Uterus (tissue), 4 donors: Measurements from ENCODE around the gene AK1. TPM values are rescaled to one million over a fixed set of nuclear protein-coding genes. Genes with fewer than 3 reads are reported as not detected.

ENCODE experiments used
- DNase-seq, 2 donors: peaks; one replicate each; pipeline ENCODE4 v3.0.0-alpha.2; 2019 to 2020
- H3K27ac ChIP-seq, 2 donors: fragments of 200-600 bp; sonication (generic); 1 replicate in 1 of 2; 2 replicates in 1 of 2; pipeline ENCODE4 v1.5.1; 2016 to 2018
- H3K27me3 ChIP-seq, 2 donors: fragments of 200-600 bp; sonication (generic); one replicate each; pipeline ENCODE4 v1.5.1; 2018 to 2019; ENCODE audit warnings: control low read depth in 1 of 2
- H3K36me3 ChIP-seq, 2 donors: fragments of 200-600 bp; sonication (generic); one replicate each; pipeline ENCODE4 v1.5.1; 2019; ENCODE audit warnings: control low read depth in 1 of 2
- H3K4me1 ChIP-seq, 2 donors: fragments of 200-600 bp; sonication (generic); one replicate each; pipeline ENCODE4 v1.5.1; 2018 to 2019; ENCODE audit warnings: control low read depth in 1 of 2
- H3K4me3 ChIP-seq, 2 donors: fragments of 200-600 bp; sonication (generic); 1 replicate in 1 of 2; 2 replicates in 1 of 2; pipeline ENCODE4 v1.5.1; 2018 to 2019; ENCODE audit warnings: mild to moderate bottlenecking in 1 of 2
- H3K9me3 ChIP-seq, 2 donors: fragments of 200-600 bp; sonication (generic); one replicate each; pipeline ENCODE4 v1.5.1; 2019; ENCODE audit warnings: control low read depth in 1 of 2
- CTCF ChIP-seq, 4 experiments: fragments of 200-600 bp in 2 of 4; fragments of 450-650 bp in 2 of 4; sonication (generic) in 2 of 4; IDR thresholded peaks; one replicate each; pipeline ENCODE4 v1.5.1; 2016 to 2019; ENCODE audit warnings: antibody characterized with exemption in 4 of 4, mild to moderate bottlenecking in 2 of 4, moderate library complexity in 1 of 4
- POLR2A ChIP-seq, 2 donors: fragments of 450-650 bp; IDR thresholded peaks; one replicate each; pipeline ENCODE4 v1.6.1; 2016; ENCODE audit warnings: antibody characterized with exemption in 2 of 2, mild to moderate bottlenecking in 1 of 2, moderate library complexity in 1 of 2
- intact Hi-C: fragments of 100-400 bp; cut with DNase I; formaldehyde crosslinking; loops from one replicate; pipeline ENCODE4 v1.15.1; 2023; ENCODE audit warnings: low total_unique reads
- total RNA-seq, 4 donors: library from RNA; depleted of rRNA in 3 of 4; stranded (reverse); fragments of >200 nt in 3 of 4; gene quantifications; one replicate each; pipeline versions ENCODE4 v1.1.0 to v1.2.4, GENCODE V29; 2014 to 2023
- donor health status: DM: yes; HTN: yes; CAD: no.

The AK1 gene
- total RNA-seq, 4 donors from 2014 or later, result 6.1 to 54.3 (median 15.7) TPM

- peak overlapping the region in 1 of 2 donors; percentile 89 for H3K27ac ChIP-seq
- no peaks in the 10 kb centered on the region for H3K9me3 ChIP-seq
- DNase-seq, result no peak
- TF ChIP-seq POLR2A (IDR thresholded peaks at IDR 0.05) (no peak), CTCF (IDR thresholded peaks at IDR 0.05) (no peak)
- intact Hi-C loops, result no loop called here
- H3K27me3 ChIP-seq, result no peaks in the 10 kb centered on the region
- no peak overlapping the region for H3K4me3 ChIP-seq
- H3K4me1 ChIP-seq, result peaks cover 0 to 9% of the 10 kb centered on the region in 2 donors
- no peaks in the 10 kb centered on the region for H3K36me3 ChIP-seq
Measured at GRCh38 chr9:127856094-127856728, 21.3 kb downstream of the AK1 start.

DNA sequence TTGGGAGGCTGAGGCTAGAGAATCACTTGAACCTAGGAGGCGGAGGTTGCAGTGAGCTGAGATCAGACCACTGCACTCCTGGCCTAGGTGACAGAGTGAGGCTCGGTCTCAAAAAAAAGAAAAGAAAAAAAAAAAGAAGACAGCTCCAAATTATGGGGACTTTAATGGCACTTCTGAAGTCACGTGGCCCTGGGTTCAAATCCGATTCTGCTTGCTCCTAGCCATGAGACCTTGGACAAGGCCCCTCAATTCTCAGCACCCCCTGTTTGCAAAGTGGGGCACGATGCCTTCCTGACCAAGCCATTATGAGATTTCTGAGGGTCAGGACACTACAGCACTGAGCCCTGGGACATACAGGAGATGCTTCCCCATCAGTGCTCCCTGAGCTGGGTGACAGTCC is 22.0 kb downstream of the AK1 start:
- Histone ChIP-seq H3K36me3 (no peaks in the 10 kb centered on the region), H3K9me3 (no peaks in the 10 kb centered on the region), H3K4me1 (peaks cover 0 to 9% of the 10 kb centered on the region in 2 donors), H3K27ac (peak overlapping the region; percentile 82 to 89), H3K4me3 (no peak overlapping the region), H3K27me3 (no peaks in the 10 kb centered on the region)
- DNase-seq, result no peak
- TF ChIP-seq POLR2A (IDR thresholded peaks at IDR 0.05) (no peak), CTCF (IDR thresholded peaks at IDR 0.05) (no peak)
- intact Hi-C loops, result no loop called here

- H3K4me3 ChIP-seq, result peak overlapping the region; percentile 64 to 67
- H3K27ac ChIP-seq, result peak overlapping the region; percentile 82 to 89
- no peaks in the 10 kb centered on the region for H3K9me3 ChIP-seq
- intact Hi-C loops, result no loop called here
- no peaks in the 10 kb centered on the region for H3K36me3 ChIP-seq
- H3K27me3 ChIP-seq, result no peaks in the 10 kb centered on the region
- H3K4me1 ChIP-seq, result peaks cover 0 to 9% of the 10 kb centered on the region in 2 donors
- no peak for TF ChIP-seq CTCF (IDR thresholded peaks at IDR 0.05)
- no peak for TF ChIP-seq POLR2A (IDR thresholded peaks at IDR 0.05)
- no peak for DNase-seq
Measured at GRCh38 chr9:127854960-127855359, 22.5 kb downstream of the AK1 start.

DNA sequence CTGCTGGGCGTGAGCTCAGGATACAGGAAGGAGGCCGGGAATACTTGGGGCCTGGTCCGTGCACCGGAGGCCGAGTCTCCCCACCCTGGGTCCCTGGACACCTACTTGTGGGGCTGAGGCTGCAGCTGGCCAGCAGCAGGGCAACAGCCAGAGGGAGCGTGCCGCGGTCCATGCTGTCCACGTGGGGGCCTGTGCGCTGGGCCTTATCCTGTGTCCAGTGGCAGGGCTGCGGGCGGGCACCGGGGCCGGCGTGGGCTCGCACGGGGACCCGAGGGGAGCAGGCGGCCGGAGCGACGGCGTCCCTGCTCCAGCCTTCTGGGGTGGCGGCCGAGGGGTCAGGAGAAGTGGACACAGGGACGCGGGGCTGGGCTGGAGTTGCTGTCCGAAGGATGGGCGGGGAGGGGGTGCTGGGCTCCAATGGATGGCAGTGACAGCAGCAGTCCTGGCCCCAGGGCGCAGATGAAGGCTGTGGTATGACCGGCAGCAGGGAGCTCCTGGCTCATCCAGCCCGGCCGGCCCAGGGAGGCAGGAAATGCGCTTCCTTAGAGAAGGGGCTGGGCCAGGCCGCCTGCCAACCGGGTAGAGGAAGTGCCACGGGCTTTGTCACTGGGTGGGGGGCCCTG is 23.2 kb downstream of the AK1 start, which contains the start of gene ENG:
TSS of gene ENG (minus strand) at position 475 of the 623 bp plus-strand sequence. CDS start at position 172, 303 bp downstream.
- Histone ChIP-seq H3K27me3 (no peaks in the 10 kb centered on the region), H3K4me1 (peaks cover 0 to 9% of the 10 kb centered on the region in 2 donors), H3K4me3 (peak within 1 kb of the TSS; percentile 64 to 67), H3K36me3 (no peaks in the 10 kb centered on the region), H3K27ac (peak within 1 kb of the TSS; percentile 82 to 89), H3K9me3 (no peaks in the 10 kb centered on the region)
- intact Hi-C loops, result no loop called here
- TF ChIP-seq CTCF (IDR thresholded peaks at IDR 0.05), result peak; percentile 13 to 44 (median 21)
- TF ChIP-seq POLR2A (IDR thresholded peaks at IDR 0.05), result peak in 1 of 2 donors; percentile 47
- peak; percentile 77 for DNase-seq
